GM18951 (cell line): ENCODE results near the gene TST.

Source experiments
- POLR2A ChIP-seq: IDR thresholded peaks from 4 replicates; pipeline ENCODE4 v1.6.1; 2011; ENCODE audit warnings: mild to moderate bottlenecking; ENCODE audit not compliant: insufficient read length, insufficient read depth; ENCODE audit errors: extremely low read depth
- in situ Hi-C: fragments of 300-500 bp; cut with MboI; formaldehyde crosslinking; loops from one replicate; pipeline ENCODE4 v1.12.0; 2022; ENCODE audit warnings: low sequenced_read_pairs, mixed read lengths, inconsistent platforms; ENCODE audit not compliant: unreplicated experiment

The TST gene

GRCh38 chr22:37019309-37020191, at the start of gene TST, which contains the start of gene MPST:
TSS of gene TST (minus strand) at chr22:37019447. CDS start at chr22:37018732, 715 bp downstream.
TSS of gene MPST (plus strand) at chr22:37019742. CDS start at chr22:37019837, 95 bp downstream.
- in situ Hi-C loops: no loop called here
- TF ChIP-seq POLR2A: peak; percentile 91

- in situ Hi-C loops: no loop called here
- no peak for TF ChIP-seq POLR2A
Observed at GRCh38 chr22:37068859-37069258, 49.6 kb upstream of the TST start.

- TF ChIP-seq POLR2A: no peak
- in situ Hi-C loops: no loop called here
Observed at GRCh38 chr22:37067428-37067827, 48.2 kb upstream of the TST start.

GRCh38 chr22:37065961-37066360, 46.7 kb upstream of the TST start:
- TF ChIP-seq POLR2A: no peak
- in situ Hi-C loops: no loop called here

- in situ Hi-C loops: no loop called here
- no peak for TF ChIP-seq POLR2A
Observed at GRCh38 chr22:37065180-37065579, 45.9 kb upstream of the TST start.

GRCh38 chr22:37064553-37064952, 45.3 kb upstream of the TST start:
- TF ChIP-seq POLR2A: no peak
- in situ Hi-C loops: no loop called here

- in situ Hi-C loops: no loop called here
- TF ChIP-seq POLR2A: no peak
Observed at GRCh38 chr22:37063431-37064420, 44.5 kb upstream of the TST start.

- in situ Hi-C loops: no loop called here
- TF ChIP-seq POLR2A: no peak
Observed at GRCh38 chr22:37062702-37063381, 43.6 kb upstream of the TST start.

GRCh38 chr22:37062376-37062675, 43.1 kb upstream of the TST start:
- TF ChIP-seq POLR2A: no peak
- in situ Hi-C loops: no loop called here

- in situ Hi-C loops: no loop called here
Observed at GRCh38 chr22:37061611-37062375, 42.5 kb upstream of the TST start.

GRCh38 chr22:37060801-37061610, 41.8 kb upstream of the TST start:
- TF ChIP-seq POLR2A: no peak
- in situ Hi-C loops: no loop called here

More at GRCh38 chr22:37061611-37062375, 42.5 kb upstream of the TST start:
- TF ChIP-seq POLR2A: no peak
